T-helper 2 cell treated with Interferon-gamma antibody and Interleukin-4, amounts not matched to agents 5 μg/mL and 100 μg/mL, for 36 hours (primary cell): ENCODE data around the gene VWA5B2.

Experiments
- DNase-seq: peaks from one replicate; pipeline ENCODE4 v3.0.0; 2021; ENCODE audit warnings: low spot score
- H3K27ac Mint-ChIP-seq: one replicate; pipeline ENCODE4 v1.8.0; 2021; ENCODE audit warnings: mild to moderate bottlenecking, mixed read lengths
- H3K27me3 Mint-ChIP-seq: one replicate; pipeline ENCODE4 v1.8.0; 2021; ENCODE audit warnings: low read depth, mixed read lengths
- H3K36me3 Mint-ChIP-seq: one replicate; pipeline ENCODE4 v1.8.0; 2021; ENCODE audit warnings: low read depth, mixed read lengths
- H3K4me1 Mint-ChIP-seq: one replicate; pipeline ENCODE4 v1.8.0; 2021; ENCODE audit warnings: low read depth, mixed read lengths
- H3K4me3 Mint-ChIP-seq: one replicate; pipeline ENCODE4 v1.8.0; 2022; ENCODE audit warnings: mild to moderate bottlenecking, moderate library complexity, mixed read lengths
- H3K9me3 Mint-ChIP-seq: one replicate; pipeline ENCODE4 v1.8.0; 2021; ENCODE audit warnings: mixed read lengths

Gene VWA5B2

GRCh38 chr3:184241141-184241446 lies 11.7 kb downstream of the VWA5B2 start:
- no peaks in the 10 kb centered on the region for H3K4me1 Mint-ChIP-seq
- H3K4me3 Mint-ChIP-seq, result no peak overlapping the region
- peaks cover 22% of the 10 kb centered on the region for H3K36me3 Mint-ChIP-seq
- H3K27me3 Mint-ChIP-seq, result no peaks in the 10 kb centered on the region
- H3K9me3 Mint-ChIP-seq, result no peaks in the 10 kb centered on the region
- no peak overlapping the region for H3K27ac Mint-ChIP-seq
- no peak for DNase-seq

DNA sequence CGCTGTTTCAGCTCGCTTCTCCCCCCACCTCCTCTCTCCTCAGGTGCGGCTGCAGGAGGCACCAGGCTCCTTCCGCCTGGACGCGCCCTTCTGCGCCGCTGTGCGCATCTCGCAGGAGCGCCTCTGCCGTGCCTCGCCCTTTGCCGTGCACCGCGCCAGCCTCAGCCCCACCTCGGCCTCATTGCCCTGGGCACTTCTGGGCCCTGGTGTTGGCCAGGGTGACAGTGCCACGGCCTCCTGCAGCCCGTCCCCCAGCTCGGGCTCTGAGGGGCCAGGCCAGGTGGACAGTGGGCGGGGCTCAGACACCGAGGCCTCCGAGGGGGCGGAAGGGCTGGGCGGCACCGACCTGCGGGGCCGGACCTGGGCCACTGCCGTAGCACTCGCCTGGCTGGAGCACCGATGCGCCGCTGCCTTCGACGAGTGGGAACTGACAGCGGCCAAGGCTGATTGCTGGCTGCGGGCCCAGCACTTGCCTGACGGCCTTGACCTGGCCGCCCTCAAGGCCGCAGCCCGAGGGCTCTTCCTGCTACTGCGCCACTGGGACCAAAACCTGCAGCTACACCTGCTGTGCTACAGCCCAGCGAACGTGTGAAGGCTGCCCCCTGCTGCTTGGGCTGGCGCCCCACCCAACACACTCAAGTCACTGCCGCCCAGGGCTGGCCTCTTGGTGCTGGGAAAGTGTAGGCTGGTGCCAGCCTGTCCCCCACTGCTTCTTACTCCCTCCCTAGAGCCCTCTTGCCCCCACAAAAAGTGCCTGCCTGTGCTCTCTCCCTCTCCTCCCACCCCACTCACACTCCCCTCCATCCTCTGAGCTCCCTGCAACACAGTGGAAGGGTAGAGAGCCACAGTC lies 12.3 kb downstream of the VWA5B2 start:
- H3K27me3 Mint-ChIP-seq, result no peaks in the 10 kb centered on the region
- no peak for DNase-seq
- H3K4me3 Mint-ChIP-seq, result no peak overlapping the region
- no peak overlapping the region for H3K27ac Mint-ChIP-seq
- H3K36me3 Mint-ChIP-seq, result peaks cover 22% of the 10 kb centered on the region
- H3K4me1 Mint-ChIP-seq, result no peaks in the 10 kb centered on the region
- no peaks in the 10 kb centered on the region for H3K9me3 Mint-ChIP-seq

GRCh38 chr3:184242297-184242685 lies 12.9 kb downstream of the VWA5B2 start:
- Mint-ChIP-seq H3K4me3 (no peak overlapping the region), H3K36me3 (peaks cover 22% of the 10 kb centered on the region), H3K4me1 (no peaks in the 10 kb centered on the region), H3K9me3 (no peaks in the 10 kb centered on the region), H3K27ac (no peak overlapping the region), H3K27me3 (no peaks in the 10 kb centered on the region)
- no peak for DNase-seq

- Mint-ChIP-seq H3K9me3 (no peaks in the 10 kb centered on the region), H3K27me3 (no peaks in the 10 kb centered on the region), H3K36me3 (peaks cover 11% of the 10 kb centered on the region), H3K27ac (peak within 1 kb of the TSS; percentile 97), H3K4me3 (peak within 1 kb of the TSS; percentile 96), H3K4me1 (peaks cover 12% of the 10 kb centered on the region)
- DNase-seq, result peak; percentile 84
Measured at GRCh38 chr3:184248454-184249411, 19.3 kb downstream of the VWA5B2 start, which contains the start of gene ALG3. TSS of gene ALG3 (minus strand) at chr3:184248962. CDS start at chr3:184248940, 22 bp downstream.

DNA sequence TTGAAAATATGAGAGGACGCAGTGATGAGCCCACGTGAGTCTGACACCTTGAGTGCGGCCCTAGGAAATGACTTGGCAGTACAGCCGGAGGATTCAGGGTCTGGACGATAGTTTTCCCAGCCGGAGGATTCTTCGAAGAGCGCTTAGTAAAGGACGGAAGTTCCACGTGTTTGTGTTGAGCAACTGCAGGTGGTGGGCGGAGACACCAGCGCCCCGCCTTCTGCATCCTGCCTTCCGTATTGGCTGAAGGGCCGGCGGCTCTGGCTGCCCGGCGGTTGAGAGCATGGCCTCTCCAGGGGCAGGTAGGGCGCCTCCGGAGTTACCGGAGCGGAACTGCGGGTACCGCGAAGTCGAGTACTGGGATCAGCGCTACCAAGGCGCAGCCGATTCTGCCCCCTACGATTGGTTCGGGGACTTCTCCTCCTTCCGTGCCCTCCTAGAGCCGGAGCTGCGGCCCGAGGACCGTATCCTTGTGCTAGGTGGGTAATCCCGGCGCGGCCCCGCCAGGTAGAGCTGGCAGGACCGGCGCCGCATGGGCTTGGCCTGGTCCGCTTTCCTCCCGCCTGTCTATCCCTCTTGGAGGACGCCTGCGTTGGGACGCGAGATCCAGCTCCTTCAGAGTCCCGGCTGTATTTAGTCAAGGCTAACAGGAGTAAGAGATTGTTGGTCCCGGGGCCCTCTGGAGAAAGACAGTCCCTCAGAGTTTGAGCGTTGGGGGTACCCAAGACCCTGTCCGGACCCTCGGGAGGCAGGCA lies 20.2 kb downstream of the VWA5B2 start, which contains the start of gene EEF1AKMT4:
TSS of gene EEF1AKMT4 (plus strand) at position 261 of the 755 bp plus-strand sequence. CDS start at position 284, 23 bp downstream.
- peaks cover 12% of the 10 kb centered on the region for H3K4me1 Mint-ChIP-seq
- H3K4me3 Mint-ChIP-seq, result peak within 1 kb of the TSS; percentile 96
- peak; percentile 97 for DNase-seq
- peaks cover 9% of the 10 kb centered on the region for H3K36me3 Mint-ChIP-seq
- H3K9me3 Mint-ChIP-seq, result no peaks in the 10 kb centered on the region
- H3K27ac Mint-ChIP-seq, result peak within 1 kb of the TSS; percentile 97
- H3K27me3 Mint-ChIP-seq, result no peaks in the 10 kb centered on the region

- H3K27me3 Mint-ChIP-seq, result no peaks in the 10 kb centered on the region
- H3K9me3 Mint-ChIP-seq, result no peaks in the 10 kb centered on the region
- H3K36me3 Mint-ChIP-seq, result peaks cover 4% of the 10 kb centered on the region
- DNase-seq, result peak; percentile 88
- H3K4me3 Mint-ChIP-seq, result peak overlapping the region; percentile 96
- H3K27ac Mint-ChIP-seq, result peak overlapping the region; percentile 97
- H3K4me1 Mint-ChIP-seq, result peaks cover 12% of the 10 kb centered on the region
Measured at GRCh38 chr3:184250167-184250828, 20.9 kb downstream of the VWA5B2 start.

DNA sequence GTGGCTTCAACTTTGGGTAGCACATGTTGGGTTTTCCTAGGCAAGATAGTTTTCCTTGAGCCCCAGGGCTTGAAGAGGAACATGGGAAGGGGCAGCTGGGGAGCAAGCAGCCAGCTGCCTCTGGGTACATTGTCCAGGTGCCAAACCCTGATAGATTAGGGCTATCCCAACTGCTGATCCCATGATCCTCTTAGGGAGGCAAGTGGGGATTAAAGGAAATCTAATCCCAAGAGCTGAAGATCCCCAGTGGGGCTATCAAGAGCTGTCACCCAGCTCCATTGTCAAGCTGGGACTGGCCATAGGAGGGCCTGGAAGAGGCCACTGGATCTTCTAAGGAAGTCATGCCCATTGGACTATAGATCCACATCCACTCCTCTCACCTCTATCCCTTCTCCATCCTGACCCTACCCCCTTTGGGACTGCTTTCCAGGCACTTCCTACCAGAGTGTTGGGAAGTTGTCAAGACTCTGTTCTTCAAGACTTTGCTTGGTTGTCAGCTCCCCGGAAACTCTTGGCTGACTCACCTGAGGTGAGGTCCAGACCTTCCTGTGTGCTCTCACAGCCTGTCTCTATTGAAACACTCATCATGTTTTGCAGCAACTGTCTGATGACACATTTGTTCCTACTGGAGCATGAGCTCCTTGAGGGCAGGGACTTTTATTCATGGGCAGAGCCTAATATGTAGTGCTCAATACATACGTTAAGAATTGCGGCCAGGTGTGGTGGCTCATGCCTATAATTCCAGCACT lies 26.1 kb downstream of the VWA5B2 start:
- Mint-ChIP-seq H3K27me3 (peaks cover 16% of the 10 kb centered on the region), H3K27ac (no peak overlapping the region), H3K4me1 (peaks cover 7% of the 10 kb centered on the region), H3K36me3 (peaks cover 11% of the 10 kb centered on the region), H3K4me3 (no peak overlapping the region), H3K9me3 (no peaks in the 10 kb centered on the region)
- DNase-seq, result no peak

- Mint-ChIP-seq H3K9me3 (no peaks in the 10 kb centered on the region), H3K4me1 (peaks cover 13% of the 10 kb centered on the region), H3K4me3 (no peak overlapping the region), H3K27ac (no peak overlapping the region), H3K27me3 (peaks cover 28% of the 10 kb centered on the region), H3K36me3 (peaks cover 11% of the 10 kb centered on the region)
- DNase-seq, result no peak
Measured at GRCh38 chr3:184257083-184257915, 27.9 kb downstream of the VWA5B2 start.

- peaks cover 36% of the 10 kb centered on the region for H3K27me3 Mint-ChIP-seq
- peak overlapping the region; percentile 55 for H3K4me3 Mint-ChIP-seq
- H3K27ac Mint-ChIP-seq, result no peak overlapping the region
- DNase-seq, result no peak
- peaks cover 17% of the 10 kb centered on the region for H3K4me1 Mint-ChIP-seq
- no peaks in the 10 kb centered on the region for H3K9me3 Mint-ChIP-seq
- H3K36me3 Mint-ChIP-seq, result peaks cover 11% of the 10 kb centered on the region
Measured at GRCh38 chr3:184258926-184259325, 29.5 kb downstream of the VWA5B2 start.

- peak overlapping the region; percentile 55 for H3K4me3 Mint-ChIP-seq
- no peak overlapping the region for H3K27ac Mint-ChIP-seq
- peaks cover 36% of the 10 kb centered on the region for H3K27me3 Mint-ChIP-seq
- H3K9me3 Mint-ChIP-seq, result no peaks in the 10 kb centered on the region
- DNase-seq, result no peak
- H3K4me1 Mint-ChIP-seq, result peaks cover 17% of the 10 kb centered on the region
- peaks cover 11% of the 10 kb centered on the region for H3K36me3 Mint-ChIP-seq
Measured at GRCh38 chr3:184259396-184259877, 30.1 kb downstream of the VWA5B2 start.

- Mint-ChIP-seq H3K27me3 (peaks cover 42% of the 10 kb centered on the region), H3K36me3 (peaks cover 11% of the 10 kb centered on the region), H3K4me1 (peaks cover 17% of the 10 kb centered on the region), H3K4me3 (peak overlapping the region; percentile 80), H3K27ac (peak overlapping the region; percentile 57), H3K9me3 (no peaks in the 10 kb centered on the region)
- peak; percentile 38 for DNase-seq
Measured at GRCh38 chr3:184259878-184260723, 30.7 kb downstream of the VWA5B2 start.
